ENCODE measurements around the gene FER.

GRCh38 chr5:108748401-108749127 is 867 bp downstream of the FER start:
- TF ChIP-seq CTCF (IDR thresholded peaks at IDR 0.05; ENCODE audit: low read length) (peak; percentile 24; the same call in 1 of the 2 replicates), EZH2 (IDR thresholded peaks at IDR 0.05; ENCODE audit: borderline replicate concordance, low read length) (no peak)
